Esophagus squamous epithelium (tissue), 5 donors: ENCODE results near the gene CAMK1D. TPM values are rescaled to one million over a fixed set of nuclear protein-coding genes. Genes with fewer than 3 reads are reported as not detected.

Source experiments
- DNase-seq: peaks from one replicate; lab custom pipeline; 2025; lab: John Stamatoyannopoulos, UW
- H3K27ac ChIP-seq, 4 donors: fragments of 200-600 bp; sonication (generic); one replicate each; pipeline ENCODE4 v1.5.1; 2016 to 2019; ENCODE audit warnings: mild to moderate bottlenecking in 1 of 4
- H3K27me3 ChIP-seq, 4 donors: fragments of 200-600 bp; sonication (generic); 1 replicate in 3 of 4; 2 replicates in 1 of 4; pipeline versions ENCODE4 v1.5.1 to v1.6.0; 2017 to 2021; ENCODE audit warnings: antibody characterized with exemption in 1 of 4
- H3K36me3 ChIP-seq, 3 donors: fragments of 200-600 bp; sonication (generic); one replicate each; pipeline ENCODE4 v1.5.1; 2016 to 2019
- H3K4me1 ChIP-seq, 3 donors: fragments of 200-600 bp; sonication (generic); one replicate each; pipeline ENCODE4 v1.5.1; 2017 to 2019
- H3K4me3 ChIP-seq, 4 donors: fragments of 200-600 bp; sonication (generic); 1 replicate in 3 of 4; 2 replicates in 1 of 4; pipeline ENCODE4 v1.5.1; 2016 to 2019; ENCODE audit warnings: mild to moderate bottlenecking in 2 of 4, moderate library complexity in 1 of 4
- H3K9me3 ChIP-seq, 3 donors: fragments of 200-600 bp; sonication (generic); one replicate each; pipeline ENCODE4 v1.5.1; 2016 to 2019
- CTCF ChIP-seq, 6 experiments: fragments of 450-650 bp in 4 of 6; fragments of 200-600 bp in 2 of 6; sonication (generic) in 2 of 6; IDR thresholded peaks; one replicate each; pipeline ENCODE4 v1.5.1; 2016 to 2019; ENCODE audit warnings: antibody characterized with exemption in 6 of 6, mild to moderate bottlenecking in 4 of 6, moderate library complexity in 4 of 6
- POLR2A ChIP-seq, 4 donors: fragments of 450-650 bp; IDR thresholded peaks; one replicate each; pipeline ENCODE4 v1.6.1; 2017; ENCODE audit warnings: antibody characterized with exemption in 4 of 4, mild to moderate bottlenecking in 4 of 4, moderate library complexity in 3 of 4
- WGBS, 2 donors: methylation state at CpG; one replicate each; pipeline ENCODE4 v1.1.5; 2018; 5-methylcytosine and 5-hydroxymethylcytosine counted together
- intact Hi-C: fragments of 100-400 bp; cut with DNase I; formaldehyde crosslinking; loops from one replicate; pipeline ENCODE4 v1.15.0; 2022
- total RNA-seq, 4 donors: library from RNA; depleted of rRNA; stranded (reverse); fragments of >200 nt; gene quantifications; one replicate each; pipeline ENCODE4 v1.1.0, GENCODE V29; 2016
- donor health status: DM: yes; HTN: yes; CAD: no.

CAMK1D gene
- total RNA-seq, 4 donors from 2014 or later: 3.8 to 11.8 (median 9.9) TPM

- H3K27me3 ChIP-seq: no peaks in the 10 kb centered on the region
- H3K4me1 ChIP-seq: no peaks in the 10 kb centered on the region
- peaks cover 0 to 24% (median 0%) of the 10 kb centered on the region in 3 donors for H3K36me3 ChIP-seq
- no peak overlapping the region for H3K27ac ChIP-seq
- 71% methylated on average over 2 of the region's 5 CpGs; no CpG with 5 or more reads in 1 of the 2 donors for WGBS, 2 donors
- no peak for TF ChIP-seq CTCF (IDR thresholded peaks at IDR 0.05)
- no peak for TF ChIP-seq POLR2A (IDR thresholded peaks at IDR 0.05)
- H3K9me3 ChIP-seq: no peaks in the 10 kb centered on the region
- intact Hi-C loops: no loop called here
- H3K4me3 ChIP-seq: no peak overlapping the region
- no peak for DNase-seq
These were observed 416.9 kb downstream of the CAMK1D start for GRCh38 chr10:12766223-12766622.

- no peaks in the 10 kb centered on the region for H3K9me3 ChIP-seq
- intact Hi-C loops: no loop called here
These were observed 419.1 kb downstream of the CAMK1D start for GRCh38 chr10:12768156-12769100.

GRCh38 chr10:12769323-12770044 is 420.1 kb downstream of the CAMK1D start:
- Histone ChIP-seq H3K4me3 (no peak overlapping the region), H3K9me3 (no peaks in the 10 kb centered on the region), H3K27ac (no peak overlapping the region), H3K36me3 (peaks cover 0 to 14% (median 0%) of the 10 kb centered on the region in 3 donors), H3K4me1 (no peaks in the 10 kb centered on the region), H3K27me3 (no peaks in the 10 kb centered on the region)
- 84 to 88% methylated on average over 14 of the region's 14 CpGs for WGBS, 2 donors
- TF ChIP-seq POLR2A (IDR thresholded peaks at IDR 0.05): no peak
- no peak for TF ChIP-seq CTCF (IDR thresholded peaks at IDR 0.05)
- DNase-seq: no peak
- intact Hi-C loops: no loop called here

More at GRCh38 chr10:12768156-12769100, 419.1 kb downstream of the CAMK1D start:
- no peak for DNase-seq
- Histone ChIP-seq H3K36me3 (peaks cover 0 to 14% (median 0%) of the 10 kb centered on the region in 3 donors), H3K4me3 (no peak overlapping the region), H3K4me1 (no peaks in the 10 kb centered on the region), H3K27ac (no peak overlapping the region), H3K27me3 (no peaks in the 10 kb centered on the region)
- TF ChIP-seq POLR2A (IDR thresholded peaks at IDR 0.05) (no peak), CTCF (IDR thresholded peaks at IDR 0.05) (no peak)
- 77 to 86% methylated on average over 15 to 16 of the region's 16 CpGs for WGBS, 2 donors

- Histone ChIP-seq H3K27ac (no peak overlapping the region), H3K4me1 (no peaks in the 10 kb centered on the region), H3K27me3 (no peaks in the 10 kb centered on the region), H3K36me3 (peaks cover 0 to 14% (median 0%) of the 10 kb centered on the region in 3 donors), H3K4me3 (no peak overlapping the region), H3K9me3 (no peaks in the 10 kb centered on the region)
- TF ChIP-seq POLR2A (IDR thresholded peaks at IDR 0.05): no peak
- no peak for TF ChIP-seq CTCF (IDR thresholded peaks at IDR 0.05)
- intact Hi-C loops: no loop called here
- DNase-seq: no peak
- WGBS, 2 donors: 92 to 94% methylated on average over 16 to 19 of the region's 19 CpGs
These were observed 422.8 kb downstream of the CAMK1D start for GRCh38 chr10:12771981-12772760.
